H9 (cell line): ENCODE data around the gene PLA2G4C. TPM values are rescaled to one million over a fixed set of nuclear protein-coding genes. Genes with fewer than 3 reads are reported as not detected.

Source experiments
- DNase-seq: peaks from one replicate; pipeline ENCODE4 v3.0.0-alpha.2; 2017
- H2AFZ ChIP-seq: one replicate; pipeline ENCODE4 v1.6.1; 2013; ENCODE audit warnings: mild to moderate bottlenecking, low read length, control low read depth, moderate library complexity
- H2AK5ac ChIP-seq: 2 replicates; pipeline ENCODE4 v1.6.1; 2013; ENCODE audit warnings: low read length, control low read depth, mixed read lengths; ENCODE audit not compliant: insufficient read length
- H2BK120ac ChIP-seq: one replicate; pipeline ENCODE4 v1.6.1; 2013; ENCODE audit warnings: low read depth, mild to moderate bottlenecking, low read length, control low read depth, inconsistent platforms; ENCODE audit not compliant: poor library complexity, severe bottlenecking
- H2BK12ac ChIP-seq: 2 replicates; pipeline ENCODE4 v1.6.1; 2013; ENCODE audit warnings: low read length, control low read depth, mixed read lengths, low read depth; ENCODE audit not compliant: insufficient read length
- H2BK15ac ChIP-seq: 2 replicates; pipeline ENCODE4 v1.6.1; 2013; ENCODE audit warnings: low read depth, low read length, control low read depth
- H2BK20ac ChIP-seq: one replicate; pipeline ENCODE4 v1.6.1; 2013; ENCODE audit warnings: low read depth, mild to moderate bottlenecking, low read length, control low read depth, inconsistent platforms; ENCODE audit not compliant: poor library complexity, severe bottlenecking
- H2BK5ac ChIP-seq: 2 replicates; pipeline ENCODE4 v1.6.1; 2013; ENCODE audit warnings: low read length, control low read depth, mixed read lengths; ENCODE audit not compliant: insufficient read length
- H3K14ac ChIP-seq: 2 replicates; pipeline ENCODE4 v1.6.1; 2013; ENCODE audit warnings: low read length, control low read depth; ENCODE audit not compliant: insufficient read depth
- H3K18ac ChIP-seq: 2 replicates; pipeline ENCODE4 v1.6.1; 2013; ENCODE audit warnings: low read depth, mild to moderate bottlenecking, mixed read lengths, low read length, control low read depth; ENCODE audit not compliant: insufficient read length
- H3K23ac ChIP-seq: 2 replicates; pipeline ENCODE4 v1.6.1; 2013; ENCODE audit warnings: low read length, control low read depth, mixed read lengths, low read depth; ENCODE audit not compliant: insufficient read length
- H3K23me2 ChIP-seq: 2 replicates; pipeline ENCODE4 v1.6.1; 2013; ENCODE audit warnings: low read depth, mild to moderate bottlenecking, mixed read lengths, low read length, control low read depth; ENCODE audit not compliant: insufficient read length, poor library complexity, severe bottlenecking
- H3K27ac ChIP-seq: 2 replicates; pipeline ENCODE4 v1.5.1; 2013; ENCODE audit warnings: low read length, control low read depth, mixed read lengths, low read depth; ENCODE audit not compliant: insufficient read length
- H3K27me3 ChIP-seq: 2 replicates; pipeline ENCODE4 v1.6.1; 2013; ENCODE audit warnings: low read length, control low read depth, inconsistent platforms; ENCODE audit not compliant: insufficient read depth
- H3K4ac ChIP-seq: 2 replicates; pipeline ENCODE4 v1.6.1; 2013; ENCODE audit warnings: low read depth, mild to moderate bottlenecking, control low read depth, inconsistent platforms, low read length, moderate library complexity
- H3K4me1 ChIP-seq: 2 replicates; pipeline ENCODE4 v1.6.1; 2013; ENCODE audit warnings: low read length, control low read depth, inconsistent platforms; ENCODE audit not compliant: insufficient read depth
- H3K4me2 ChIP-seq: 2 replicates; pipeline ENCODE4 v1.6.1; 2013; ENCODE audit warnings: low read length, control low read depth, mixed read lengths; ENCODE audit not compliant: insufficient read length, insufficient read depth
- H3K56ac ChIP-seq: 2 replicates; pipeline ENCODE4 v1.6.1; 2013; ENCODE audit warnings: low read depth, mild to moderate bottlenecking, mixed read lengths, low read length, control low read depth; ENCODE audit not compliant: insufficient read length
- H3K79me1 ChIP-seq: 2 replicates; pipeline ENCODE4 v1.6.1; 2013; ENCODE audit warnings: low read depth, mild to moderate bottlenecking, moderate library complexity, low read length, control low read depth, inconsistent platforms; ENCODE audit not compliant: insufficient read depth, poor library complexity, severe bottlenecking
- H3K79me2 ChIP-seq: 2 replicates; pipeline ENCODE4 v1.6.1; 2013; ENCODE audit warnings: low read length, control low read depth, inconsistent platforms; ENCODE audit not compliant: insufficient read depth
- H3K9ac ChIP-seq: 2 replicates; pipeline ENCODE4 v1.6.1; 2013; ENCODE audit warnings: low read length, control low read depth, mixed read lengths; ENCODE audit not compliant: insufficient read length; ENCODE audit errors: extremely low read depth
- H3K9me3 ChIP-seq: one replicate; pipeline ENCODE4 v1.6.1; 2013; ENCODE audit warnings: low read depth, low read length, inconsistent platforms; ENCODE audit not compliant: control insufficient read depth
- H3T11ph ChIP-seq: one replicate; pipeline ENCODE4 v1.6.1; 2013; ENCODE audit warnings: mild to moderate bottlenecking, low read length, control low read depth, inconsistent platforms
- H4K20me1 ChIP-seq: one replicate; pipeline ENCODE4 v1.6.1; 2013; ENCODE audit not compliant: control insufficient read depth, insufficient read length, insufficient read depth
- H4K5ac ChIP-seq: 2 replicates; pipeline ENCODE4 v1.6.1; 2013; ENCODE audit warnings: low read depth, mild to moderate bottlenecking, mixed read lengths, low read length, control low read depth; ENCODE audit not compliant: insufficient read length
- H4K8ac ChIP-seq: replicated peaks from 2 replicates; pipeline ENCODE4 v1.6.1; 2013; ENCODE audit warnings: low read length, control low read depth, mixed read lengths, low read depth; ENCODE audit not compliant: insufficient read length
- H4K91ac ChIP-seq: 2 replicates; pipeline ENCODE4 v1.6.1; 2013; ENCODE audit warnings: low read depth, mild to moderate bottlenecking, moderate library complexity, mixed read lengths, low read length, control low read depth; ENCODE audit not compliant: insufficient read length
- H3K27ac Mint-ChIP-seq, 3 experiments: 2 replicates in 2 of 3; 3 replicates in 1 of 3; pipeline ENCODE4 v1.8.0; 2020 to 2021; ENCODE audit warnings: mixed read lengths in 3 of 3, mild to moderate bottlenecking in 1 of 3, moderate library complexity in 1 of 3
- H3K27me3 Mint-ChIP-seq: 2 replicates; pipeline ENCODE4 v1.8.0; 2021; ENCODE audit warnings: low read depth, mild to moderate bottlenecking, moderate library complexity, mixed read lengths
- H3K36me3 Mint-ChIP-seq, 3 experiments: 2 replicates in 2 of 3; 3 replicates in 1 of 3; pipeline ENCODE4 v1.8.0; 2020 to 2021; ENCODE audit warnings: low read depth in 3 of 3, mixed read lengths in 3 of 3; ENCODE audit not compliant: insufficient read depth in 1 of 3
- H3K4me1 Mint-ChIP-seq, 2 experiments: 2 replicates each; pipeline ENCODE4 v1.8.0; 2020; ENCODE audit warnings: mixed read lengths in 2 of 2
- H3K4me3 Mint-ChIP-seq, 2 experiments: 2 replicates in 1 of 2; 3 replicates in 1 of 2; pipeline ENCODE4 v1.8.0; 2020 to 2021; ENCODE audit warnings: mild to moderate bottlenecking in 2 of 2, mixed read lengths in 2 of 2, moderate library complexity in 1 of 2
- H3K9me3 Mint-ChIP-seq, 2 experiments: 2 replicates in 1 of 2; 3 replicates in 1 of 2; pipeline ENCODE4 v1.8.0; 2020; ENCODE audit warnings: mild to moderate bottlenecking in 2 of 2, mixed read lengths in 2 of 2, moderate library complexity in 1 of 2
- WGBS: extraction: QIAGEN DNeasy Blood & Tissue Kit; methylation state at CpG from one replicate; pipeline ENCODE4 v1.1.7; 2013; ENCODE audit warnings: missing lambda C conversion rate, low lambda C conversion rate, mixed read lengths; ENCODE audit not compliant: insufficient read length; ENCODE audit errors: extremely low coverage; 5-methylcytosine and 5-hydroxymethylcytosine counted together
- total RNA-seq: library from RNA; stranded (reverse); gene quantifications from 2 replicates; pipeline ENCODE4 v1.2.1, GENCODE V29; 2021
- TF ChIP-seq, protein P1 (sequence below): fragments of 200-600 bp; sonication (generic); conservative IDR thresholded peaks from 3 replicates; pipeline ENCODE4 v1.8.0; 2021; ENCODE audit warnings: antibody characterized with exemption, mild to moderate bottlenecking

Gene PLA2G4C
- total RNA-seq, 1 experiment from 2014 or later, result 7.0 TPM

DNA sequence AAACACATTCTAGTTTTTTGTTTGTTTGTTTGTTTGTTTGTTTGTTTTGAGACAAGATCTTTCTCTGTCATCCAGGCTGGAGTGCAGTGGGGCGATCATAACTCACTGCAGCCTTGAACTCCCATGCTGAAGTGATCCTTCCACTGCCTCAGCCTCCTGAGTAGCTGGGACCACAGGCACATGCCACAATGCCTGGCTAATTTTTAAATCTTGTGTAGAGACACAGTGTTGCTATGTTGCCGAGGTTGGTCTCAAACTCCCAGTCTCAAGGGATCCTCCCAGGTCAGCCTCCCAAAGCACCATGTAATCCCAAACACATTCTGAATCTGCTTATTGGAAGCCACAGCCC is 15.8 kb downstream of the PLA2G4C start:
- no peak for DNase-seq
- no peak overlapping the region for H3T11ph ChIP-seq
- H4K5ac ChIP-seq, result no peak overlapping the region
- no peaks in the 10 kb centered on the region for H3K27me3 ChIP-seq
- no peak overlapping the region for H2BK15ac ChIP-seq
- no peaks in the 10 kb centered on the region for H4K20me1 ChIP-seq
- H3K79me2 ChIP-seq, result no peaks in the 10 kb centered on the region
- no CpG with 5 or more reads among the region's 2 CpGs for WGBS
- no peak overlapping the region for H3K9ac ChIP-seq
- no peak overlapping the region for H3K18ac ChIP-seq
- no peak overlapping the region for H3K4me3 Mint-ChIP-seq
- 0 out of 5 replicates have a peak, but pooled peaks cover 0 to 2% of the 10 kb centered on the region in 2 experiments for H3K9me3 Mint-ChIP-seq
- no peaks in the 10 kb centered on the region for H3K9me3 ChIP-seq
- H3K23me2 ChIP-seq, result no peaks in the 10 kb centered on the region
- H3K4me1 Mint-ChIP-seq, result peaks cover 4% of the 10 kb centered on the region in 2 experiments; a peak in 1 of 4 replicates
- H4K91ac ChIP-seq, result no peak overlapping the region
- H3K27ac Mint-ChIP-seq, result no peak overlapping the region
- no peak overlapping the region for H3K27ac ChIP-seq
- no peak overlapping the region for H2BK20ac ChIP-seq
- no peak overlapping the region for H3K56ac ChIP-seq
- no peaks in the 10 kb centered on the region for H3K79me1 ChIP-seq
- TF ChIP-seq, protein P1, sequence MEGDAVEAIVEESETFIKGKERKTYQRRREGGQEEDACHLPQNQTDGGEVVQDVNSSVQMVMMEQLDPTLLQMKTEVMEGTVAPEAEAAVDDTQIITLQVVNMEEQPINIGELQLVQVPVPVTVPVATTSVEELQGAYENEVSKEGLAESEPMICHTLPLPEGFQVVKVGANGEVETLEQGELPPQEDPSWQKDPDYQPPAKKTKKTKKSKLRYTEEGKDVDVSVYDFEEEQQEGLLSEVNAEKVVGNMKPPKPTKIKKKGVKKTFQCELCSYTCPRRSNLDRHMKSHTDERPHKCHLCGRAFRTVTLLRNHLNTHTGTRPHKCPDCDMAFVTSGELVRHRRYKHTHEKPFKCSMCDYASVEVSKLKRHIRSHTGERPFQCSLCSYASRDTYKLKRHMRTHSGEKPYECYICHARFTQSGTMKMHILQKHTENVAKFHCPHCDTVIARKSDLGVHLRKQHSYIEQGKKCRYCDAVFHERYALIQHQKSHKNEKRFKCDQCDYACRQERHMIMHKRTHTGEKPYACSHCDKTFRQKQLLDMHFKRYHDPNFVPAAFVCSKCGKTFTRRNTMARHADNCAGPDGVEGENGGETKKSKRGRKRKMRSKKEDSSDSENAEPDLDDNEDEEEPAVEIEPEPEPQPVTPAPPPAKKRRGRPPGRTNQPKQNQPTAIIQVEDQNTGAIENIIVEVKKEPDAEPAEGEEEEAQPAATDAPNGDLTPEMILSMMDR, result no peak
- no peaks in the 10 kb centered on the region; a peak in 1 of 7 replicates for H3K36me3 Mint-ChIP-seq
- H4K8ac ChIP-seq, result no peak overlapping the region
- H3K27me3 Mint-ChIP-seq, result peaks cover 16% of the 10 kb centered on the region
- H3K4ac ChIP-seq, result no peak overlapping the region
- no peak overlapping the region for H2AFZ ChIP-seq
- H3K4me1 ChIP-seq, result no peaks in the 10 kb centered on the region
- H2BK5ac ChIP-seq, result no peak overlapping the region
- H3K4me2 ChIP-seq, result no peak overlapping the region
- H2AK5ac ChIP-seq, result no peak overlapping the region
- no peak overlapping the region for H2BK120ac ChIP-seq
- no peak overlapping the region for H2BK12ac ChIP-seq
- H3K14ac ChIP-seq, result no peak overlapping the region
- no peak overlapping the region for H3K23ac ChIP-seq
